Measurements from ENCODE around the gene SLC2A4. TPM values are rescaled to one million over a fixed set of nuclear protein-coding genes. Genes with fewer than 3 reads are reported as not detected.

SLC2A4 gene
- total and polyA plus RNA-seq, 3 experiments from 2014 or later = 0.18 to 0.24 TPM; not detected in 1

- ChIA-PET POLR2A (interaction anchor here (0.7 to 1.5 kb wide), 2 partner anchors 19 to 35 kb away, joined by 4 to 5 read pairs; no protein-coding TSS in a partner anchor), CTCF (interaction anchor here (1.0 kb wide), 1 partner anchor 30 kb away, joined by 3 read pairs; the partner anchor contains the start of gene SLC2A4)
- Mint-ChIP-seq H3K27me3 (peaks cover 0 to 13% of the 10 kb centered on the region in 2 donors), H3K4me1 (peaks cover 63 to 75% (median 66%) of the 10 kb centered on the region in 3 donors), H3K36me3 (peaks cover 13 to 84% (median 14%) of the 10 kb centered on the region in 3 donors), H3K9me3 (peaks cover 0 to 1% (median 0%) of the 10 kb centered on the region in 5 donors), H3K4me3 (peak overlapping the region in 6 of 7 donors; percentile 16 to 94 (median 38)), H3K27ac (peak overlapping the region; percentile 68 to 99 (median 99))
- Histone ChIP-seq H3K4me3 (ENCODE audit: low read length) (no peak overlapping the region), H3K4me1 (ENCODE audit: insufficient read depth, low read length) (peaks cover 62% of the 10 kb centered on the region), H3K27ac (ENCODE audit: low read depth, low read length) (no peak overlapping the region), H3K36me3 (ENCODE audit: insufficient read depth, low read length) (peaks cover 46% of the 10 kb centered on the region), H3K9me3 (ENCODE audit: low read length) (no peaks in the 10 kb centered on the region), H3K27me3 (ENCODE audit: insufficient read depth, low read length, poor library complexity, severe bottlenecking) (no peaks in the 10 kb centered on the region)
- DNase-seq = no peak
Measured at GRCh38 chr17:7311110-7311705, 29.7 kb downstream of the SLC2A4 start.

- Histone ChIP-seq H3K36me3 (ENCODE audit: insufficient read depth, low read length) (peaks cover 46% of the 10 kb centered on the region), H3K27me3 (ENCODE audit: insufficient read depth, low read length, poor library complexity, severe bottlenecking) (no peaks in the 10 kb centered on the region), H3K4me3 (ENCODE audit: low read length) (no peak overlapping the region), H3K4me1 (ENCODE audit: insufficient read depth, low read length) (peaks cover 58% of the 10 kb centered on the region), H3K27ac (ENCODE audit: low read depth, low read length) (no peak overlapping the region), H3K9me3 (ENCODE audit: low read length) (no peaks in the 10 kb centered on the region)
- H3K9me3 Mint-ChIP-seq = no peaks in the 10 kb centered on the region
- peaks cover 58 to 72% (median 64%) of the 10 kb centered on the region in 3 donors for H3K4me1 Mint-ChIP-seq
- no peak for DNase-seq
- peak overlapping the region in 7 of 8 donors; percentile 72 to 93 (median 92) for H3K27ac Mint-ChIP-seq
- peaks cover 0 to 13% of the 10 kb centered on the region in 2 donors for H3K27me3 Mint-ChIP-seq
- ChIA-PET CTCF (interaction anchor here (1.0 to 1.9 kb wide), 4 partner anchors 12 to 124 kb away, joined by 3 to 8 read pairs (median 4); partner anchors contain the start of gene SLC2A4), POLR2A (interaction anchor here (1.3 to 1.5 kb wide), 2 partner anchors 18 to 123 kb away, joined by 3 to 4 read pairs; partner anchors contain the start of gene TMEM102)
- H3K4me3 Mint-ChIP-seq = peak overlapping the region in 6 of 7 donors; percentile 72 to 93 (median 80)
- H3K36me3 Mint-ChIP-seq = peaks cover 13 to 84% (median 16%) of the 10 kb centered on the region in 3 donors
Measured at GRCh38 chr17:7312432-7313087, 31.0 kb downstream of the SLC2A4 start.

GRCh38 chr17:7313088-7313889 lies 31.8 kb downstream of the SLC2A4 start:
- Mint-ChIP-seq H3K9me3 (no peaks in the 10 kb centered on the region), H3K4me1 (peaks cover 58 to 72% (median 64%) of the 10 kb centered on the region in 3 donors), H3K4me3 (peak overlapping the region; percentile 72 to 93 (median 79)), H3K27ac (peak overlapping the region; percentile 87 to 95 (median 92)), H3K36me3 (peaks cover 13 to 90% (median 20%) of the 10 kb centered on the region in 3 donors), H3K27me3 (peaks cover 0 to 13% of the 10 kb centered on the region in 2 donors)
- DNase-seq = peak in 1 of 5 donors; percentile 19
- Histone ChIP-seq H3K4me1 (ENCODE audit: insufficient read depth, low read length) (peaks cover 58% of the 10 kb centered on the region), H3K4me3 (ENCODE audit: low read length) (no peak overlapping the region), H3K27ac (ENCODE audit: low read depth, low read length) (no peak overlapping the region), H3K36me3 (ENCODE audit: insufficient read depth, low read length) (peaks cover 46% of the 10 kb centered on the region), H3K27me3 (ENCODE audit: insufficient read depth, low read length, poor library complexity, severe bottlenecking) (no peaks in the 10 kb centered on the region), H3K9me3 (ENCODE audit: low read length) (no peaks in the 10 kb centered on the region)
- ChIA-PET CTCF (interaction anchor here (1.2 to 1.9 kb wide), 7 partner anchors 11 to 202 kb away, joined by 3 to 8 read pairs (median 3); partner anchors contain the start of gene NEURL4), POLR2A (interaction anchor here (0.6 to 3.8 kb wide), 4 partner anchors 16 to 122 kb away, joined by 3 to 17 read pairs (median 4); partner anchors contain the start of genes ACAP1, NEURL4 and TMEM102)

- Histone ChIP-seq H3K27ac (ENCODE audit: low read depth, low read length) (peak overlapping the region; percentile 76), H3K9me3 (ENCODE audit: low read length) (no peaks in the 10 kb centered on the region), H3K4me3 (ENCODE audit: low read length) (peak overlapping the region; percentile 66), H3K36me3 (ENCODE audit: insufficient read depth, low read length) (peaks cover 46% of the 10 kb centered on the region), H3K4me1 (ENCODE audit: insufficient read depth, low read length) (peaks cover 57% of the 10 kb centered on the region), H3K27me3 (ENCODE audit: insufficient read depth, low read length, poor library complexity, severe bottlenecking) (no peaks in the 10 kb centered on the region)
- no peak for DNase-seq
- Mint-ChIP-seq H3K27ac (peak overlapping the region; percentile 87 to 95 (median 92)), H3K36me3 (peaks cover 13 to 90% (median 20%) of the 10 kb centered on the region in 3 donors), H3K27me3 (peaks cover 0 to 8% of the 10 kb centered on the region in 2 donors), H3K4me1 (peaks cover 52 to 66% (median 57%) of the 10 kb centered on the region in 3 donors), H3K9me3 (no peaks in the 10 kb centered on the region), H3K4me3 (peak overlapping the region; percentile 75 to 93 (median 79))
- ChIA-PET POLR2A (interaction anchor here (0.6 to 3.8 kb wide), 6 partner anchors 15 to 121 kb away, joined by 3 to 17 read pairs (median 4); partner anchors contain the start of genes ACAP1, NEURL4 and TMEM102), CTCF (interaction anchor here (0.7 to 1.9 kb wide), 8 partner anchors 10 to 268 kb away, joined by 3 to 8 read pairs (median 4); partner anchors contain the start of gene NEURL4)
Measured at GRCh38 chr17:7313890-7314718, 32.6 kb downstream of the SLC2A4 start.

- H3K27me3 Mint-ChIP-seq = peaks cover 0 to 8% of the 10 kb centered on the region in 2 donors
- peak within 1 kb of the TSS; percentile 92 to 97 (median 94) for H3K27ac Mint-ChIP-seq
- no peaks in the 10 kb centered on the region for H3K9me3 Mint-ChIP-seq
- Histone ChIP-seq H3K36me3 (ENCODE audit: insufficient read depth, low read length) (peaks cover 40% of the 10 kb centered on the region), H3K27ac (ENCODE audit: low read depth, low read length) (peak within 1 kb of the TSS; percentile 76), H3K27me3 (ENCODE audit: insufficient read depth, low read length, poor library complexity, severe bottlenecking) (no peaks in the 10 kb centered on the region), H3K4me3 (ENCODE audit: low read length) (peak within 1 kb of the TSS; percentile 66), H3K4me1 (ENCODE audit: insufficient read depth, low read length) (peaks cover 49% of the 10 kb centered on the region), H3K9me3 (ENCODE audit: low read length) (no peaks in the 10 kb centered on the region)
- ChIA-PET CTCF (interaction anchor here (0.7 to 1.9 kb wide), 6 partner anchors 10 to 269 kb away, joined by 3 to 8 read pairs (median 4); no protein-coding TSS in a partner anchor), POLR2A (interaction anchor here (0.7 to 3.8 kb wide), 5 partner anchors 12 to 165 kb away, joined by 3 to 17 read pairs (median 4); partner anchors contain the start of genes ACAP1 and ZBTB4)
- H3K4me1 Mint-ChIP-seq = peaks cover 44 to 58% (median 48%) of the 10 kb centered on the region in 3 donors
- DNase-seq = peak; percentile 88 to 94 (median 90)
- peak within 1 kb of the TSS; percentile 87 to 96 (median 92) for H3K4me3 Mint-ChIP-seq
- H3K36me3 Mint-ChIP-seq = peaks cover 13 to 83% (median 17%) of the 10 kb centered on the region in 3 donors
Measured at GRCh38 chr17:7314719-7315569, 33.4 kb downstream of the SLC2A4 start, which contains the start of gene GPS2. Gene GPS2 (minus strand): TSS chr17:7315360. CDS start chr17:7315052, 308 bp downstream.

GRCh38 chr17:7315570-7316235 lies 34.2 kb downstream of the SLC2A4 start:
- Histone ChIP-seq H3K4me1 (ENCODE audit: insufficient read depth, low read length) (peaks cover 41% of the 10 kb centered on the region), H3K27me3 (ENCODE audit: insufficient read depth, low read length, poor library complexity, severe bottlenecking) (no peaks in the 10 kb centered on the region), H3K36me3 (ENCODE audit: insufficient read depth, low read length) (peaks cover 37% of the 10 kb centered on the region), H3K27ac (ENCODE audit: low read depth, low read length) (peak overlapping the region; percentile 76), H3K9me3 (ENCODE audit: low read length) (no peaks in the 10 kb centered on the region), H3K4me3 (ENCODE audit: low read length) (peak overlapping the region; percentile 66)
- Mint-ChIP-seq H3K27ac (peak overlapping the region; percentile 92 to 97 (median 94)), H3K4me1 (peaks cover 36 to 50% (median 41%) of the 10 kb centered on the region in 3 donors), H3K4me3 (peak overlapping the region; percentile 87 to 96 (median 92)), H3K36me3 (peaks cover 7 to 82% (median 9%) of the 10 kb centered on the region in 3 donors), H3K9me3 (no peaks in the 10 kb centered on the region), H3K27me3 (peaks cover 0 to 8% of the 10 kb centered on the region in 2 donors)
- POLR2A ChIA-PET = interaction anchor here (0.7 to 3.8 kb wide), 4 partner anchors 11 to 164 kb away, joined by 3 to 17 read pairs (median 8); partner anchors contain the start of genes ACAP1 and ZBTB4
- DNase-seq = no peak
- CTCF ChIA-PET = interaction anchor here (1.4 kb wide), 2 partner anchors 9 to 19 kb away, joined by 5 read pairs; no protein-coding TSS in a partner anchor
